Right lobe of liver (tissue), 4 donors: ENCODE results near the gene SLC13A5.

Experiments
- POLR2A ChIP-seq: fragments of 450-650 bp; IDR thresholded peaks from one replicate; pipeline ENCODE4 v1.6.1; 2017; ENCODE audit warnings: antibody characterized with exemption, mild to moderate bottlenecking
- TF ChIP-seq, protein P1 (sequence below), 4 donors: fragments of 200-600 bp in 3 of 4; fragments of 450-650 bp in 1 of 4; IDR thresholded peaks; one replicate each; pipeline versions ENCODE4 v1.5.1 to v1.8.0; 2016 to 2022; ENCODE audit warnings: antibody characterized with exemption in 4 of 4, mild to moderate bottlenecking in 2 of 4
- donor health status: DM: no; HTN: no; CAD: no.
- donor health status: DM: no; HTN: no; CAD: no.
- donor health status: DM: no; HTN: yes; CAD: no.

DNA sequence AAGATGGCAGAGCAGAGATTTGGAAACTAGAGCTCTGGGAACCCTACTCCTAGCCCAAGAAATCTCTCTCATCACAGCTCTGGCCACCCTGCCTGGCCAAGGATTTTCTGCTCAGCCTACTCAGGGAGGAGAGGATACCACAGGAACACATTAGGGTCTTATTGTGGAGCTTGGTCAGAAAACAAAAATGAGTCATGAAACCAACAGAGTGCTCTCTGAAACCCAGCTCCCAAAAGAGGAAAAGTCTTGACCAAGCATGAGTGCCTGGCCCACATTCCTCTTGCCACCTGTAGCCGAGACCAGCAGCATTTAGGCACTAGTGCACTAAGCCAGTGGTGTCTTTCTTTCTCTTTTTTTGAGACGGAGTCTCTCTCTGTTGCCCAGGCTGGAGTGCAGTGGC lies 18.1 kb downstream of the SLC13A5 start:
- TF ChIP-seq, protein P1, sequence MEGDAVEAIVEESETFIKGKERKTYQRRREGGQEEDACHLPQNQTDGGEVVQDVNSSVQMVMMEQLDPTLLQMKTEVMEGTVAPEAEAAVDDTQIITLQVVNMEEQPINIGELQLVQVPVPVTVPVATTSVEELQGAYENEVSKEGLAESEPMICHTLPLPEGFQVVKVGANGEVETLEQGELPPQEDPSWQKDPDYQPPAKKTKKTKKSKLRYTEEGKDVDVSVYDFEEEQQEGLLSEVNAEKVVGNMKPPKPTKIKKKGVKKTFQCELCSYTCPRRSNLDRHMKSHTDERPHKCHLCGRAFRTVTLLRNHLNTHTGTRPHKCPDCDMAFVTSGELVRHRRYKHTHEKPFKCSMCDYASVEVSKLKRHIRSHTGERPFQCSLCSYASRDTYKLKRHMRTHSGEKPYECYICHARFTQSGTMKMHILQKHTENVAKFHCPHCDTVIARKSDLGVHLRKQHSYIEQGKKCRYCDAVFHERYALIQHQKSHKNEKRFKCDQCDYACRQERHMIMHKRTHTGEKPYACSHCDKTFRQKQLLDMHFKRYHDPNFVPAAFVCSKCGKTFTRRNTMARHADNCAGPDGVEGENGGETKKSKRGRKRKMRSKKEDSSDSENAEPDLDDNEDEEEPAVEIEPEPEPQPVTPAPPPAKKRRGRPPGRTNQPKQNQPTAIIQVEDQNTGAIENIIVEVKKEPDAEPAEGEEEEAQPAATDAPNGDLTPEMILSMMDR (IDR thresholded peaks at IDR 0.05): no peak
- TF ChIP-seq POLR2A: no peak
